HEK293 (cell line): ENCODE data around the gene TAF8.

Source experiments
- CTCF ChIA-PET: fragments of 350-600 bp; formaldehyde crosslinking; extraction: SDS; loops from one replicate; lab custom pipeline; 2021; ENCODE audit warnings: antibody characterized with exemption; lab: Yijun Ruan, JAX
- POLR2A ChIA-PET: fragments of 300-600 bp; formaldehyde crosslinking; extraction: SDS; loops from one replicate; lab custom pipeline; 2020; ENCODE audit warnings: antibody characterized with exemption, inconsistent platforms; lab: Yijun Ruan, JAX
- H3K27ac ChIP-seq: fragments of 200-500 bp; sonication (Bioruptor generic); 2 replicates; pipeline ENCODE4 v1.5.1; 2014; ENCODE audit warnings: low read depth, low read length, control low read depth, inconsistent platforms; ENCODE audit errors: extremely low read depth
- H3K36me3 ChIP-seq, 2 experiments: fragments of 200-500 bp in 1 of 2; sonication (Bioruptor generic) in 1 of 2; 1 replicate in 1 of 2; 2 replicates in 1 of 2; pipeline ENCODE4 v1.5.1; 2014 to 2017; ENCODE audit warnings: inconsistent platforms in 2 of 2, low read length in 2 of 2; ENCODE audit not compliant: control insufficient read depth in 2 of 2, insufficient read depth in 1 of 2
- H3K4me1 ChIP-seq: fragments of 200-500 bp; sonication (Bioruptor generic); 2 replicates; pipeline ENCODE4 v1.5.1; 2014; ENCODE audit warnings: mild to moderate bottlenecking, low read length, inconsistent platforms; ENCODE audit not compliant: control insufficient read depth, insufficient read depth
- H3K4me3 ChIP-seq: 2 replicates; pipeline ENCODE4 v1.5.1; 2011; ENCODE audit warnings: low read depth, mild to moderate bottlenecking, control low read depth, low read length, moderate library complexity
- H3K9me3 ChIP-seq: fragments of 200-500 bp; sonication (Bioruptor generic); 2 replicates; pipeline ENCODE4 v1.5.1; 2014; ENCODE audit warnings: low read depth, low read length, inconsistent platforms; ENCODE audit not compliant: control insufficient read depth, insufficient read depth
- BCL11A ChIP-seq: fragments of 450-650 bp; formaldehyde crosslinking; IDR thresholded peaks from 2 replicates; pipeline ENCODE4 v1.5.1; 2016; ENCODE audit warnings: low read depth, missing biosample characterization, missing genetic modification characterization
- KLF1 ChIP-seq: fragments of 450-650 bp; formaldehyde crosslinking; IDR thresholded peaks from 2 replicates; pipeline ENCODE4 v1.5.1; 2016; ENCODE audit warnings: missing biosample characterization, missing genetic modification characterization
- ZBTB1 ChIP-seq: fragments of 450-650 bp; formaldehyde crosslinking; IDR thresholded peaks from 2 replicates; pipeline ENCODE4 v1.5.1; 2016; ENCODE audit warnings: missing biosample characterization, missing genetic modification characterization
- ZEB2 ChIP-seq: fragments of 450-650 bp; formaldehyde crosslinking; IDR thresholded peaks from 2 replicates; pipeline ENCODE4 v1.5.1; 2016; ENCODE audit warnings: missing biosample characterization, missing genetic modification characterization
- ZFP69B ChIP-seq: fragments of 450-650 bp; formaldehyde crosslinking; IDR thresholded peaks from 2 replicates; pipeline ENCODE4 v1.5.1; 2016; ENCODE audit warnings: missing biosample characterization, missing genetic modification characterization
- ZNF138 ChIP-seq: fragments of 450-650 bp; formaldehyde crosslinking; IDR thresholded peaks from 2 replicates; pipeline ENCODE4 v1.5.1; 2016; ENCODE audit warnings: missing biosample characterization, missing genetic modification characterization, borderline replicate concordance
- ZNF211 ChIP-seq: fragments of 450-650 bp; formaldehyde crosslinking; IDR thresholded peaks from 2 replicates; pipeline ENCODE4 v1.5.1; 2016; ENCODE audit warnings: low read depth, missing biosample characterization, missing genetic modification characterization
- ZNF214 ChIP-seq: fragments of 450-650 bp; formaldehyde crosslinking; IDR thresholded peaks from 2 replicates; pipeline ENCODE4 v1.5.1; 2017; ENCODE audit warnings: missing biosample characterization, mild to moderate bottlenecking, missing genetic modification characterization, borderline replicate concordance
- ZNF292 ChIP-seq: fragments of 450-650 bp; formaldehyde crosslinking; IDR thresholded peaks from 2 replicates; pipeline ENCODE4 v1.5.1; 2016; ENCODE audit warnings: low read depth, missing biosample characterization, missing genetic modification characterization, borderline replicate concordance
- ZNF341 ChIP-seq: fragments of 450-650 bp; formaldehyde crosslinking; IDR thresholded peaks from 2 replicates; pipeline ENCODE4; 2016; ENCODE audit warnings: low read depth, missing biosample characterization, missing genetic modification characterization
- ZNF362 ChIP-seq: fragments of 450-650 bp; formaldehyde crosslinking; IDR thresholded peaks from 2 replicates; pipeline ENCODE4 v1.5.1; 2016; ENCODE audit warnings: missing biosample characterization, missing genetic modification characterization
- ZNF426 ChIP-seq: fragments of 450-650 bp; formaldehyde crosslinking; IDR thresholded peaks from 2 replicates; pipeline ENCODE4 v1.5.1; 2017; ENCODE audit warnings: missing biosample characterization, missing genetic modification characterization, mild to moderate bottlenecking, inconsistent platforms, moderate library complexity
- ZNF549 ChIP-seq: fragments of 450-650 bp; IDR thresholded peaks from 2 replicates; pipeline ENCODE4 v1.5.1; 2018; ENCODE audit warnings: missing biosample characterization, missing genetic modification characterization, mild to moderate bottlenecking, inconsistent platforms, moderate library complexity
- ZNF585B ChIP-seq: fragments of 450-650 bp; formaldehyde crosslinking; IDR thresholded peaks from 2 replicates; pipeline ENCODE4 v1.5.1; 2016; ENCODE audit warnings: missing biosample characterization, missing genetic modification characterization
- ZNF658 ChIP-seq: fragments of 450-650 bp; formaldehyde crosslinking; IDR thresholded peaks from 2 replicates; pipeline ENCODE4; 2016; ENCODE audit warnings: missing biosample characterization, missing genetic modification characterization
- ZNF692 ChIP-seq: fragments of 450-650 bp; formaldehyde crosslinking; IDR thresholded peaks from 2 replicates; pipeline ENCODE4 v1.5.1; 2016; ENCODE audit warnings: missing biosample characterization, missing genetic modification characterization
- TF ChIP-seq, protein P1 (sequence below): fragments of 450-650 bp; formaldehyde crosslinking; IDR thresholded peaks from 2 replicates; pipeline ENCODE4 v1.5.1; 2016; ENCODE audit warnings: missing biosample characterization, missing genetic modification characterization
- TF ChIP-seq, protein P2 (sequence below): fragments of 450-650 bp; formaldehyde crosslinking; IDR thresholded peaks from 2 replicates; pipeline ENCODE4 v1.5.1; 2016; ENCODE audit warnings: missing biosample characterization, missing genetic modification characterization

TAF8 gene

DNA sequence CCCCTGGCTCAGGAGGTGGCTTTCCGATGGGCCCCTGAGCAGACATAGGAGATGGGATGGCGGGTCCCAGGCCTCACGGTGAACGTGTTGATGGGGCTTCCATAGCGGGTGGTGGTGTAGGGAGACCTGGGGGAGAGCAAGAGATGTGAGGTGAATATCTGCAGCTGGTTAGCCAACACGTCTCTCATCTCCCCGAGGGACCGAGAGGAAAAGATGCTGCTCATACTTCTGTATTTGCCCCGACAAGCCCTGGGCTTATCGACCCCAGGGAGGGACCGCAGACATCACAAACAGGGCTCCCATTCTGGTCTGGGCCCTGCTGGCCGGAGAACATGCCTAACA is 53.4 kb downstream of the TAF8 start:
- Histone ChIP-seq H3K4me3 (no peak overlapping the region), H3K9me3 (no peaks in the 10 kb centered on the region), H3K27ac (no peak overlapping the region), H3K36me3 (no peaks in the 10 kb centered on the region), H3K4me1 (no peaks in the 10 kb centered on the region)
- ChIA-PET POLR2A (no interaction called here), CTCF (interaction anchor here (1.0 to 3.1 kb wide), 5 partner anchors 9 to 32 kb away, joined by 3 to 7 read pairs (median 4); no protein-coding TSS in a partner anchor)
- TF ChIP-seq ZNF341 (tag by site-specific recombination) (no peak), ZNF658 (no peak), ZNF138 (tag by site-specific recombination) (no peak), BCL11A (tag by site-specific recombination) (no peak)

GRCh38 chr6:42104095-42104803 is 53.9 kb downstream of the TAF8 start:
- Histone ChIP-seq H3K4me1 (no peaks in the 10 kb centered on the region), H3K27ac (no peak overlapping the region), H3K4me3 (no peak overlapping the region), H3K9me3 (no peaks in the 10 kb centered on the region), H3K36me3 (no peaks in the 10 kb centered on the region)
- ChIA-PET POLR2A (no interaction called here), CTCF (interaction anchor here (0.6 to 3.1 kb wide), 6 partner anchors 9 to 434 kb away, joined by 3 to 7 read pairs (median 4); no protein-coding TSS in a partner anchor)
- no peak for TF ChIP-seq ZNF692 (tag by site-specific recombination)
- TF ChIP-seq, protein P1, sequence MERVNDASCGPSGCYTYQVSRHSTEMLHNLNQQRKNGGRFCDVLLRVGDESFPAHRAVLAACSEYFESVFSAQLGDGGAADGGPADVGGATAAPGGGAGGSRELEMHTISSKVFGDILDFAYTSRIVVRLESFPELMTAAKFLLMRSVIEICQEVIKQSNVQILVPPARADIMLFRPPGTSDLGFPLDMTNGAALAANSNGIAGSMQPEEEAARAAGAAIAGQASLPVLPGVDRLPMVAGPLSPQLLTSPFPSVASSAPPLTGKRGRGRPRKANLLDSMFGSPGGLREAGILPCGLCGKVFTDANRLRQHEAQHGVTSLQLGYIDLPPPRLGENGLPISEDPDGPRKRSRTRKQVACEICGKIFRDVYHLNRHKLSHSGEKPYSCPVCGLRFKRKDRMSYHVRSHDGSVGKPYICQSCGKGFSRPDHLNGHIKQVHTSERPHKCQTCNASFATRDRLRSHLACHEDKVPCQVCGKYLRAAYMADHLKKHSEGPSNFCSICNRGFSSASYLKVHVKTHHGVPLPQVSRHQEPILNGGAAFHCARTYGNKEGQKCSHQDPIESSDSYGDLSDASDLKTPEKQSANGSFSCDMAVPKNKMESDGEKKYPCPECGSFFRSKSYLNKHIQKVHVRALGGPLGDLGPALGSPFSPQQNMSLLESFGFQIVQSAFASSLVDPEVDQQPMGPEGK (tag by site-specific recombination): no peak
- TF ChIP-seq, protein P2, sequence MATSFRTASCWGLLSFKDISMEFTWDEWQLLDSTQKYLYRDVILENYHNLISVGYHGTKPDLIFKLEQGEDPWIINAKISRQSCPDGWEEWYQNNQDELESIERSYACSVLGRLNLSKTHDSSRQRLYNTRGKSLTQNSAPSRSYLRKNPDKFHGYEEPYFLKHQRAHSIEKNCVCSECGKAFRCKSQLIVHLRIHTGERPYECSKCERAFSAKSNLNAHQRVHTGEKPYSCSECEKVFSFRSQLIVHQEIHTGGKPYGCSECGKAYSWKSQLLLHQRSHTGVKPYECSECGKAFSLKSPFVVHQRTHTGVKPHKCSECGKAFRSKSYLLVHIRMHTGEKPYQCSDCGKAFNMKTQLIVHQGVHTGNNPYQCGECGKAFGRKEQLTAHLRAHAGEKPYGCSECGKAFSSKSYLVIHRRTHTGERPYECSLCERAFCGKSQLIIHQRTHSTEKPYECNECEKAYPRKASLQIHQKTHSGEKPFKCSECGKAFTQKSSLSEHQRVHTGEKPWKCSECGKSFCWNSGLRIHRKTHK (tag by site-specific recombination): no peak
- TF ChIP-seq ZNF362 (tag by site-specific recombination): no peak
- TF ChIP-seq ZBTB1 (tag by site-specific recombination): no peak
- TF ChIP-seq ZNF426 (tag by site-specific recombination): no peak
- TF ChIP-seq KLF1 (tag by site-specific recombination): no peak
- no peak for TF ChIP-seq ZNF585B
- TF ChIP-seq ZNF211 (tag by site-specific recombination): no peak
- TF ChIP-seq ZNF549 (tag by site-specific recombination): no peak
- TF ChIP-seq ZFP69B: no peak
- no peak for TF ChIP-seq ZNF292
- TF ChIP-seq ZEB2 (tag by site-specific recombination): no peak
- TF ChIP-seq ZNF214 (tag by site-specific recombination): no peak
- no peak for TF ChIP-seq ZNF658
